Measurements from ENCODE around the gene POMP. TPM values are rescaled to one million over a fixed set of nuclear protein-coding genes. Genes with fewer than 3 reads are reported as not detected.

The POMP gene
- total and polyA plus RNA-seq, 2 experiments from 2014 or later: 16.4 to 208 TPM

DNA sequence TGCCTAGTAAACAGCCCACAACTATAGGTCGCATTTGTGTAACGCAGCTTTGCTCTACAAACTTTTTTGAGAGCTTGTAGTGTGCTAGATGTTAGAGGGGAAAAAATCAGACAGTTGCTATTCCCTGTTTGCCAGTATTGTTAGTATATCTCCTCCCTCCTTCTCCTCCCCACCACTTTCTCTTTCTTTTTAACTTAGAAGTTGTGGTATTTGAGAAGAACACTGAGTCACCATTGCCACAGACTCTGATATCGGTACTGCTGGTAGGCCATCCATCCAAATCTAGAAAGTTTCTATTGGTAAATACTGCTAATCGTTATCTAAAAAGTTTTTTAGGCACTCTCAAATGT is 666 bp downstream of the POMP start:
- Histone ChIP-seq H3K9me3 (ENCODE audit: low read depth) (no peaks in the 10 kb centered on the region), H3K36me3 (peaks cover 24% of the 10 kb centered on the region), H3K4me3 (peak overlapping the region; percentile 90), H3K4me1 (ENCODE audit: low read depth) (peaks cover 15% of the 10 kb centered on the region), H3K27ac (peak overlapping the region; percentile 90), H3K27me3 (no peaks in the 10 kb centered on the region)
- DNase-seq (ENCODE audit: low read depth in 1 of 2, low spot score in 1 of 2): peak in 1 of 2 donors; percentile 72
- TF ChIP-seq, protein P1, sequence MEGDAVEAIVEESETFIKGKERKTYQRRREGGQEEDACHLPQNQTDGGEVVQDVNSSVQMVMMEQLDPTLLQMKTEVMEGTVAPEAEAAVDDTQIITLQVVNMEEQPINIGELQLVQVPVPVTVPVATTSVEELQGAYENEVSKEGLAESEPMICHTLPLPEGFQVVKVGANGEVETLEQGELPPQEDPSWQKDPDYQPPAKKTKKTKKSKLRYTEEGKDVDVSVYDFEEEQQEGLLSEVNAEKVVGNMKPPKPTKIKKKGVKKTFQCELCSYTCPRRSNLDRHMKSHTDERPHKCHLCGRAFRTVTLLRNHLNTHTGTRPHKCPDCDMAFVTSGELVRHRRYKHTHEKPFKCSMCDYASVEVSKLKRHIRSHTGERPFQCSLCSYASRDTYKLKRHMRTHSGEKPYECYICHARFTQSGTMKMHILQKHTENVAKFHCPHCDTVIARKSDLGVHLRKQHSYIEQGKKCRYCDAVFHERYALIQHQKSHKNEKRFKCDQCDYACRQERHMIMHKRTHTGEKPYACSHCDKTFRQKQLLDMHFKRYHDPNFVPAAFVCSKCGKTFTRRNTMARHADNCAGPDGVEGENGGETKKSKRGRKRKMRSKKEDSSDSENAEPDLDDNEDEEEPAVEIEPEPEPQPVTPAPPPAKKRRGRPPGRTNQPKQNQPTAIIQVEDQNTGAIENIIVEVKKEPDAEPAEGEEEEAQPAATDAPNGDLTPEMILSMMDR (IDR thresholded peaks at IDR 0.05; ENCODE audit: low read depth, low read length): no peak

DNA sequence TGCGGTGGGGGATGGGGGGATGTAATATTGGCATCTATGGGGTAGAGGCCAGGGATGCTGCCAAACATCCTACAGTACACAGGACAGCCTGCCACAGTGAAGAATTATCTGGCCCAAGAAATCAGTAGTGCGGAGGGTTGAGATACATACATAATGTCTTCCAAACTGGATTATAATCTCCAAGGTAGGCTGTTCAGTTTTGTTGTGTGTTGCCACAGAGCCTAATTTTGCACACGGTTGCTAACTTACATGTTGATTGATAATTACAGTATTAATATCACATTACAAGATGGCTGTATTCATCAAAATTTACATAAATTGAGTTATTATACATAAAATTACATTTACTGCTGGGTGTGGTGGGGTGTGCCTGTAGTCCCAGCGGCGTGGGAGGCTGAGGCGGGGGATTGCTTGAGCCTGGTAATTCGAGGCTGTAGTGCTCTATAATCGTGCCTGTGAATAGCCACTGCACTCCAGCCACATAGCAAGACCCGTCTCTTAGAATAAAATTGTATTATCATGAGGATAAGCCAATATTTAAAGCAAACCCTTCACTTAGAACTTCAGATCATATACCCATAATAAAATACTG is 8.1 kb downstream of the POMP start:
- no peaks in the 10 kb centered on the region for H3K4me1 ChIP-seq (ENCODE audit: low read depth)
- no peak for DNase-seq (ENCODE audit: low read depth in 1 of 2, low spot score in 1 of 2)
- H3K4me3 ChIP-seq: no peak overlapping the region
- H3K9me3 ChIP-seq (ENCODE audit: low read depth): no peaks in the 10 kb centered on the region
- TF ChIP-seq, protein P1 (IDR thresholded peaks at IDR 0.05; ENCODE audit: low read depth, low read length): no peak
- H3K27me3 ChIP-seq: no peaks in the 10 kb centered on the region
- H3K36me3 ChIP-seq: peaks cover 90% of the 10 kb centered on the region
- no peak overlapping the region for H3K27ac ChIP-seq

DNA sequence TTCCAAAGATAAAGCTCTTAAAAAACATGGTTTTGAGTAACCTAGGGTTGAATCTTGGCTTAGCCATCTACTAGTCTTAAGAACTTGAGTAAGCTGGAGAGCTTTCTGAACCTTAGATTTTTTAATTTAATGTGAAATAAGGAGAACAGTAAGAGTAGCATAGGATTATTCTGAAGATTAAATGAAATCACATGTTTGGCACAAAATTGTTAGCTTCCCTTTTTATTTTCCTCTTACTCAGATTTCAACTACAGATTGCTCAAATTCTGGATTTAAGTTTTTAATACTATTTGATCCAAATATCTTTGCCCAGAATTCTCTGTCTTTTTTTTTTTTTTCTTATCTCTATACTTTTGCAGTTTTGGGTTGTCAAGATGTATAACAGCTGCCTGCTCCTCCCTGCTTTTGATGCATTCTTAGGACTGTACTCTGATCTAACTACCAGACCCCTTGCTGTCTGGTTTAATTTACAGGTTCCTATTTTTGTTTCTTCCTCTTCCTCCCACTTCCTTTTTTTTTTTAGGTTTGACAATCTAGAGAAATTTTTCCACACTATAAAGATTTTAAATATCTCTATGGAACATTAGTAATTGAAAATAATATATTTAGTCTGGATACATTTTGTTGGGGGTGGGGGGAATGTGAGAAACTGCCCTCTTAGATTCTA is 12.3 kb downstream of the POMP start:
- Histone ChIP-seq H3K4me3 (no peak overlapping the region), H3K27ac (no peak overlapping the region), H3K36me3 (peaks cover 74% of the 10 kb centered on the region), H3K9me3 (ENCODE audit: low read depth) (no peaks in the 10 kb centered on the region), H3K27me3 (no peaks in the 10 kb centered on the region), H3K4me1 (ENCODE audit: low read depth) (no peaks in the 10 kb centered on the region)
- DNase-seq (ENCODE audit: low read depth in 1 of 2, low spot score in 1 of 2): no peak
- TF ChIP-seq, protein P1 (IDR thresholded peaks at IDR 0.05; ENCODE audit: low read depth, low read length): no peak

DNA sequence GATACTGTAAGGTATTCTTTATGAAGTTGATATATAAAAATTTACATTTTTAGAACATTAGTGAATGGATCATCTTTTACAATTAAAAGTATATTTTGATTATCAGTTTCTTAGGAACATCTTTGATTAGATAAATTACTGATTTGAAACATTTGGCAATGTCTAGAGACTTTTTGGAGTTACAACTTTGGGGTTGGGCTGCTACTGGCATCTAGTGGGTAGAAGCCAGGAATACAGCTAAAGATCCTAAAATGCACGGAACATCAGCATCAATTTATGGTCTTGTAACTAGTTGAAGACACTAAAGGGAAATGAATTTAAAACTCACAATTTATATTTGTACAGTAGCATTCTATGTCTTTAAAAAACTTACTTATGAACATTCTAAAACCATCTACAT is 19.9 kb downstream of the POMP start:
- no peak for DNase-seq (ENCODE audit: low read depth in 1 of 2, low spot score in 1 of 2)
- TF ChIP-seq, protein P1 (IDR thresholded peaks at IDR 0.05; ENCODE audit: low read depth, low read length): no peak
- H3K9me3 ChIP-seq (ENCODE audit: low read depth): no peaks in the 10 kb centered on the region
- H3K4me3 ChIP-seq: no peak overlapping the region
- no peaks in the 10 kb centered on the region for H3K4me1 ChIP-seq (ENCODE audit: low read depth)
- H3K27ac ChIP-seq: no peak overlapping the region
- peaks cover 35% of the 10 kb centered on the region for H3K36me3 ChIP-seq
- no peaks in the 10 kb centered on the region for H3K27me3 ChIP-seq

DNA sequence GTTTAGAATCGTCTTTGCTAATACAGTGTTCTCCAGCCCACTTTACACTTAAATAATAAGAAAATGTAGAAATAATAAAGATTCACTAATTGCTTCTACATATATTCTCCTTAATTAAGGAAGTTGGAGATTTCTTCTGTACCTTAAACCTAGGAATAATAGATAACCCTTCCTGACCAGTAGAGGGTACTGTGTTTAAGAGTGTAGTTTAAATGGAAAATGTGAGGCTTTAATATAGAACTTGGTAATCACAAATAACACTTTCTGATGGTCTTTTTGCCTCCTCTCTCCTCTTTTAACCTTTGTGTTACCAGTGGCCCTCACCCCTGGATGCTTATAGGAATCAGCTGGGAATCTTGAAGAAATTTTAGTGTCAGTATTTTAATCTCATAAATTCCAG is 20.7 kb downstream of the POMP start:
- H3K4me1 ChIP-seq (ENCODE audit: low read depth): no peaks in the 10 kb centered on the region
- DNase-seq (ENCODE audit: low read depth in 1 of 2, low spot score in 1 of 2): peak in 1 of 2 donors; percentile 35
- no peaks in the 10 kb centered on the region for H3K27me3 ChIP-seq
- H3K27ac ChIP-seq: no peak overlapping the region
- TF ChIP-seq, protein P1 (IDR thresholded peaks at IDR 0.05; ENCODE audit: low read depth, low read length): peak; percentile 47
- peaks cover 29% of the 10 kb centered on the region for H3K36me3 ChIP-seq
- H3K4me3 ChIP-seq: no peak overlapping the region
- H3K9me3 ChIP-seq (ENCODE audit: low read depth): no peaks in the 10 kb centered on the region
